Lower lobe of right lung (tissue), 2 donors: ENCODE data around the gene PROSER2. TPM values are rescaled to one million over a fixed set of nuclear protein-coding genes. Genes with fewer than 3 reads are reported as not detected.

Experiments used
- ATAC-seq, 2 donors: fragments of 200-7000 bp; cut with Tn5 transposase; one replicate each; pipeline ENCODE4 v1.9.1; 2020 to 2022; ENCODE audit warnings: mild to moderate bottlenecking in 2 of 2, moderate library complexity in 2 of 2
- DNase-seq: peaks from one replicate; pipeline ENCODE4 v3.0.0-alpha.2; 2020
- H3K27ac ChIP-seq: fragments of 200-600 bp; one replicate; pipeline ENCODE4 v1.8.0; 2022
- H3K27me3 ChIP-seq: fragments of 200-600 bp; one replicate; pipeline ENCODE4 v1.8.0; 2022; ENCODE audit warnings: low read depth
- H3K36me3 ChIP-seq: fragments of 200-600 bp; one replicate; pipeline ENCODE4 v1.8.0; 2022; ENCODE audit warnings: mild to moderate bottlenecking
- H3K4me1 ChIP-seq: fragments of 200-600 bp; one replicate; pipeline ENCODE4 v1.8.0; 2022
- H3K4me3 ChIP-seq: fragments of 200-600 bp; one replicate; pipeline ENCODE4 v1.8.0; 2022; ENCODE audit warnings: mild to moderate bottlenecking
- H3K9me3 ChIP-seq: fragments of 200-600 bp; one replicate; pipeline ENCODE4 v1.8.0; 2022
- intact Hi-C: fragments of 100-400 bp; cut with DNase I; formaldehyde crosslinking; loops from one replicate; pipeline ENCODE4 v1.11.0; 2022
- total RNA-seq: library from RNA; stranded (reverse); fragmentation: NEBNext Ultra II Directional; extraction: Animal tissue kit (Norgen Biotek cat#: 25700); gene quantifications from one replicate; pipeline ENCODE4 v1.2.1, GENCODE V29; 2021
- TF ChIP-seq, protein P1 (sequence below): fragments of 200-600 bp; IDR thresholded peaks from one replicate; pipeline ENCODE4 v1.8.0; 2022; ENCODE audit warnings: antibody characterized with exemption, mild to moderate bottlenecking
- donor health status: DM: no; HTN: yes; CAD: no; lungs with severe emphysema.

PROSER2 gene
- total RNA-seq, 1 donor from 2014 or later = 18.0 TPM

DNA sequence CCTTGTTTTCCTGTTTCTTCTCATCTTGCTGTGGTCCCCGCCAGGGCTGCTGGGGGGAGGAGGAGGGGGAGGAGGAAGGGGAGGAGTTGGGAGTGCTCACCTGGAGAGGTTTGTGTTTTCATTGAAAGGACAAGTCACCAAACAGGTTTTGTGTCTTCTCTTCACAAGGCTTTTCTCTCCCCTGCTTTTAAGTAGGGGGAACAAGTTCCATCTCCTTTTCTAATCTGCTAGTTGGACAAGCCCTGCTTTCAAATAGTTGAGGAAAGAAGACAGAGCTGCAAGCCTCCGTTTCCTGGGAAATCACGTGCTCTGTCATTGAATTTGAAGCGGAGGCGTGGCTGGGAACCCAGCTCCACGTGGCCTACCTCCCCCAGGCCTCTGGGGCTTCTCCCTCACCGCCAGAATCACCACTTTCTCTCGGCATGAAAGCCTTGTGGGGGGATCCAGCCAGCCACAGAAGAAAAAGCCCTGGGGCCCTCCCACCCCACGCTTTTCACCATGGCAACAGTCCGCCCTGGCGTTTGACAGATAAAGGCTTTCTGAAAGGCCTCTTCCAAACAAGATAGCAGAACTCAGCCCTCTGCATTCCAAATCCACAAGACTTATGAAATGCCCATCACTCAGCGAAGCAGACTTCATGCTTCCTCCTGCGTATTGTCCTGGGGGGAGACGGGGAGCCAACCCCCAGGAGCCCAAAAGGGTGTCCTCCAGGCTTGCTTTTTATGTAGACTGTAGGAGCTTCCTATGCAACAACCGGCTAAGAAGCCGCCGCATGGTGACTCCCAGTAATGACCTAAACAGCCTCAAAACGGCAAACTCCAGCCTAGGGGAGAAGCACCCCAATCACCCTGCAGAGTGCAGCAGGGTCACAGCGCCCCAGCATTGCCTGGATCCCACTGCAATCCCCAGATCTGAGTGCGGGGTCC lies 51.7 kb downstream of the PROSER2 start:
- ATAC-seq = peak; percentile 69 to 71
- peak overlapping the region; percentile 86 for H3K27ac ChIP-seq

GRCh38 chr10:11875494-11876281 lies 52.5 kb downstream of the PROSER2 start:
- Histone ChIP-seq H3K36me3 (peaks cover under 1% of the 10 kb centered on the region), H3K27me3 (no peaks in the 10 kb centered on the region), H3K9me3 (no peaks in the 10 kb centered on the region), H3K27ac (peak overlapping the region; percentile 86), H3K4me1 (peaks cover 37% of the 10 kb centered on the region), H3K4me3 (no peak overlapping the region)
- peak; percentile 93 for DNase-seq
- ATAC-seq = peak; percentile 95 to 96
- TF ChIP-seq, protein P1, sequence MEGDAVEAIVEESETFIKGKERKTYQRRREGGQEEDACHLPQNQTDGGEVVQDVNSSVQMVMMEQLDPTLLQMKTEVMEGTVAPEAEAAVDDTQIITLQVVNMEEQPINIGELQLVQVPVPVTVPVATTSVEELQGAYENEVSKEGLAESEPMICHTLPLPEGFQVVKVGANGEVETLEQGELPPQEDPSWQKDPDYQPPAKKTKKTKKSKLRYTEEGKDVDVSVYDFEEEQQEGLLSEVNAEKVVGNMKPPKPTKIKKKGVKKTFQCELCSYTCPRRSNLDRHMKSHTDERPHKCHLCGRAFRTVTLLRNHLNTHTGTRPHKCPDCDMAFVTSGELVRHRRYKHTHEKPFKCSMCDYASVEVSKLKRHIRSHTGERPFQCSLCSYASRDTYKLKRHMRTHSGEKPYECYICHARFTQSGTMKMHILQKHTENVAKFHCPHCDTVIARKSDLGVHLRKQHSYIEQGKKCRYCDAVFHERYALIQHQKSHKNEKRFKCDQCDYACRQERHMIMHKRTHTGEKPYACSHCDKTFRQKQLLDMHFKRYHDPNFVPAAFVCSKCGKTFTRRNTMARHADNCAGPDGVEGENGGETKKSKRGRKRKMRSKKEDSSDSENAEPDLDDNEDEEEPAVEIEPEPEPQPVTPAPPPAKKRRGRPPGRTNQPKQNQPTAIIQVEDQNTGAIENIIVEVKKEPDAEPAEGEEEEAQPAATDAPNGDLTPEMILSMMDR = no peak
- intact Hi-C loops = no loop called here

More for the DNA sequence above, 51.7 kb downstream of the PROSER2 start:
- intact Hi-C loops = no loop called here
- Histone ChIP-seq H3K4me3 (no peak overlapping the region), H3K27me3 (no peaks in the 10 kb centered on the region), H3K36me3 (peaks cover 7% of the 10 kb centered on the region), H3K4me1 (peaks cover 37% of the 10 kb centered on the region), H3K9me3 (no peaks in the 10 kb centered on the region)
- TF ChIP-seq, protein P1 = no peak
- no peak for DNase-seq

DNA sequence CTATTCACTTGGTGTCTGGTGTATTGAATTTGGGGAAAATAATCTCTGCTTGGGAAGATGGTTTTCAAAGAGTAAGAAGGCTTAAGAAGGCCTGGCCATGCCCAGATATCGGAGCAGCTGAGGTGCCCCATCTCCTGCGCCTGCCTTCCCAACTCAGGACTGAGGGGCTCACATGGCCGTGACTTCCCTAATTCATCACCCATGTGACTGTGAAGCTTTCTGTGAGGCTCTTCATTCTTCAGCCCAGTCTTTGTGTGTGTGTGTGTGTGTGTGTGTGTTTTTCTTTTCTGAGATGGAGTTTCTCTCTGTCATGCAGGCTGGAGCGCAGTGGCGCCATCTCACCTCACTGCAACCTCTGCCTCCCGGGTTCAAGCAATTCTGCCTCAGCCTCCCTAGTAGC lies 53.2 kb downstream of the PROSER2 start:
- intact Hi-C loops = no loop called here

DNA sequence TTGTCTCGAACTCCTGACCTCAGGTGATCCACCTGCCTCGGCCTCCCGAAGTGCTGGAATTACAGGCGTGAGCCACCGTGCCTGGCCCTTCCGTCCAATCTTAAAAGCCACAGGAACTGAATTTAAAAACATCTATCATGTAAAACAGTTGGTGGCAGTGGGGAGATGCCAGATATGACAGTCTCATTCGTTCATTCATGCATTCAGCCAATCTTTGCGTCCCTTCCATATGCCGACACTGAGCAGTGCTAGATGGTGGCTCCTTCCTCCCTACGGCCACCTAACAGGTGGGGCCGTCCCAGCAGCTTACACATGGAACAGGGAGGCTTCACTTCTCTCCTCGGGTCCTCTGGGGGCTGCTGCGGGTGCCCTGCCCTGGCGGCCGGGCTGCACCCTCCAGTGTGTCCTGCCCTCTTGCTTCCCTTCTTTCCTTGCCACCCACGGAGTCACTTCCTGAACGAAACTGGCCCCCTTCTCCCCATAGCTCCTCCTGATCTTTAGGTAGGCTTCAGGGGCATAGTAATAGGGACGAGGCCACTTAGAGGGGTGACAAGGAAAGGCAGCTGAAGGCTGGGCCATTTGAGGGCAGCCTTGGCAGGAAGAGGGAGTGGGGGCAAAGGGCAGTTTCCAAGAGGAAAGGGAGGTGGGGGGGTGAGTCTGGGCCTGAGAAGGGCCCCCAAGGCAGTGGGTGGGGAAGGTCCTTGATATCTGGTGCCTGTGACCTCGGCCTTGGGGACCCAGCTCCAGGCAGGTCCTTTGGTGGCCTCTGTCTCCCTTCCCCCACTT lies 53.8 kb downstream of the PROSER2 start:
- peaks cover 28% of the 10 kb centered on the region for H3K4me1 ChIP-seq
- intact Hi-C loops = no loop called here
- ATAC-seq (no peak), DNase-seq (no peak)
- H3K27ac ChIP-seq = peak overlapping the region; percentile 86
- no peaks in the 10 kb centered on the region for H3K36me3 ChIP-seq
- no peaks in the 10 kb centered on the region for H3K27me3 ChIP-seq
- TF ChIP-seq, protein P1 = no peak
- H3K9me3 ChIP-seq = no peaks in the 10 kb centered on the region
- no peak overlapping the region for H3K4me3 ChIP-seq

More for the DNA sequence above, 53.2 kb downstream of the PROSER2 start:
- Histone ChIP-seq H3K4me1 (peaks cover 33% of the 10 kb centered on the region), H3K9me3 (no peaks in the 10 kb centered on the region), H3K27me3 (no peaks in the 10 kb centered on the region), H3K36me3 (no peaks in the 10 kb centered on the region), H3K27ac (peak overlapping the region; percentile 86), H3K4me3 (no peak overlapping the region)
- DNase-seq (no peak), ATAC-seq (no peak)
- TF ChIP-seq, protein P1 = no peak

- no peak overlapping the region for H3K4me3 ChIP-seq
- DNase-seq = no peak
- no peaks in the 10 kb centered on the region for H3K27me3 ChIP-seq
- no peaks in the 10 kb centered on the region for H3K9me3 ChIP-seq
- peak overlapping the region; percentile 86 for H3K27ac ChIP-seq
- no peak for ATAC-seq
- intact Hi-C loops = no loop called here
- peaks cover 25% of the 10 kb centered on the region for H3K4me1 ChIP-seq
- H3K36me3 ChIP-seq = no peaks in the 10 kb centered on the region
- TF ChIP-seq, protein P1 = no peak
Observed at GRCh38 chr10:11877591-11877905, 54.4 kb downstream of the PROSER2 start.
